Heart right ventricle (tissue), 16 donors: Measurements from ENCODE around the gene AMFR. TPM values are rescaled to one million over a fixed set of nuclear protein-coding genes. Genes with fewer than 3 reads are reported as not detected.

Source experiments
- ATAC-seq, 8 donors: fragments of 200-7000 bp; cut with Tn5 transposase; one replicate each; pipeline ENCODE4 v1.9.1; 2020; ENCODE audit warnings: mild to moderate bottlenecking in 8 of 8, moderate library complexity in 8 of 8, moderate number of reproducible peaks in 1 of 8
- DNase-seq, 2 donors: peaks; one replicate each; pipeline ENCODE4 v3.0.0-alpha.2; 2020
- H3K27ac ChIP-seq, 10 donors: fragments of 200-600 bp; sonication (generic) in 2 of 10; one replicate each; pipeline versions ENCODE4 v1.5.0 to v1.8.0; 2020 to 2022; ENCODE audit warnings: mild to moderate bottlenecking in 3 of 10
- H3K27me3 ChIP-seq, 7 donors: fragments of 200-600 bp; one replicate each; pipeline ENCODE4 v1.8.0; 2021 to 2022; ENCODE audit warnings: mild to moderate bottlenecking in 2 of 7
- H3K36me3 ChIP-seq, 9 donors: fragments of 200-600 bp; sonication (generic) in 1 of 9; one replicate each; pipeline versions ENCODE4 v1.5.0 to v1.8.0; 2020 to 2022; ENCODE audit warnings: mild to moderate bottlenecking in 2 of 9
- H3K4me1 ChIP-seq, 9 donors: fragments of 200-600 bp; sonication (generic) in 1 of 9; one replicate each; pipeline versions ENCODE4 v1.5.0 to v1.8.0; 2020 to 2022; ENCODE audit warnings: mild to moderate bottlenecking in 4 of 9
- H3K4me3 ChIP-seq, 10 donors: fragments of 200-600 bp; sonication (generic) in 2 of 10; one replicate each; pipeline versions ENCODE4 v1.5.0 to v1.8.0; 2020 to 2022; ENCODE audit warnings: mild to moderate bottlenecking in 7 of 10, moderate library complexity in 2 of 10
- H3K9me3 ChIP-seq, 11 donors: fragments of 200-600 bp in 10 of 11; sonication (generic) in 2 of 11; one replicate each; pipeline versions ENCODE4 v1.5.0 to v1.8.0; 2013 to 2022; ENCODE audit warnings: mild to moderate bottlenecking in 2 of 11, control low read depth in 1 of 11, moderate library complexity in 1 of 11
- WGBS, 2 donors: extraction: QIAGEN DNeasy Blood & Tissue Kit; methylation state at CpG; one replicate each; pipeline ENCODE4 v1.1.7; 2013; ENCODE audit warnings: inconsistent platforms in 1 of 2; 5-methylcytosine and 5-hydroxymethylcytosine counted together
- intact Hi-C, 10 donors: fragments of 100-400 bp; cut with DNase I; formaldehyde crosslinking; loops; one replicate each; pipeline versions ENCODE4 v1.11.1 to v1.14.2; 2022
- polyA plus RNA-seq, 2 donors: library from polyadenylated mRNA; stranded (reverse); fragments of 200-250 nt; gene quantifications; one replicate each; pipeline ENCODE4 v1.2.3, GENCODE V29; 2013
- total RNA-seq, 10 donors: library from RNA; stranded (reverse); fragmentation: NEBNext Ultra II Directional in 3 of 10; extraction: Animal tissue kit (Norgen Biotek cat#: 25700) in 3 of 10; gene quantifications; one replicate each; pipeline versions ENCODE4 v1.2.1 to v1.2.4, GENCODE V29; 2021 to 2023
- TF ChIP-seq, protein P1 (sequence below), 9 donors: fragments of 200-600 bp; sonication (generic) in 2 of 9; IDR thresholded peaks; one replicate each; pipeline versions ENCODE4 v1.5.0 to v1.8.0; 2021 to 2022; ENCODE audit warnings: antibody characterized with exemption in 9 of 9, mild to moderate bottlenecking in 5 of 9, moderate library complexity in 1 of 9
- donor health status: Arrhythmogenic right ventricular cardiomyopathy.
- donor health status: ischemic (EF 13 %, LVEDD 7.1; RV severe dilation, severe dysfunction).
- donor health status: healthy with polysubstance abuse.
- donor health status: DM: no; HTN: yes; CAD: no.
- donor health status: DM: no; HTN: no; CAD: no.
- donor health status: ischemic (EF 25% LVEDD 6.9; RV normal size, moderate dysfunction).
- donor health status: ischemic (EF 25% LVEDD 5.7; RV mildly dilated, moderate dysfunction).
- donor health status: healthy.
- donor health status: DM: yes; HTN: yes; CAD: no.
- donor health status: Ischemic cardiomyopathy.
- donor health status: ischemic (EF 35%, LVEDD 5.7; RV mildly dilated, moderate dysfunction).
- donor health status: nonischemic (EF 11% LVEDD 7.7; RV severe dilation, severe dysfunction).
- donor health status: DM: yes; HTN: yes; CAD: no.
- donor health status: PGD.
- donor health status: ischemic (EF 29% LVEDD 5.4; RV normal size, mild dysfunction).
- donor health status: nonischemic (EF 23%, LVEDD 6.1; RV moderate dilation, normal function).

The AMFR gene
- total and polyA plus RNA-seq, 12 donors = 18.1 to 87.9 (median 65.9) TPM

DNA sequence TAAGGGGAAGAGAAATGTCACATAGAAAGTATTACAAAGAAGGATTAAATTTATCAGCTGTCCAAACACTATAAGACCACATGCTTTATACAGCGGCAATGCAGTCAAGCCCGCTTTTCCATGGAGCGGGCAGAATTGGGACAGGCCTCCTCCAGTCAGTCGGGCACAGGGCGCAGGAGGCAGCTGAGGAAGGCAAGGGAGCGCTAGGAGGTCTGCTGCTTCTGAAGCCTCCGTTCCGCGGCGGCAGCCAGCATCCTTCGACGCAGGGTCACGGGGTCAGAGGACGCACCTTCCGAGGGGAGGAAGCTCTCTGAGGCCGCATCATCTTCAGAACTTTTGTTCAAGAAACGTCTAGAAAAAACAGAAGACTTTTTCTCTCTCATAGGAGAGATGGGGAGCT, 62.6 kb downstream of the AMFR start:
- H3K4me1 ChIP-seq = peaks cover 0 to 4% (median 0%) of the 10 kb centered on the region in 9 donors
- 92 to 95% methylated on average over 17 of the region's 17 CpGs for WGBS, 2 donors
- TF ChIP-seq, protein P1, sequence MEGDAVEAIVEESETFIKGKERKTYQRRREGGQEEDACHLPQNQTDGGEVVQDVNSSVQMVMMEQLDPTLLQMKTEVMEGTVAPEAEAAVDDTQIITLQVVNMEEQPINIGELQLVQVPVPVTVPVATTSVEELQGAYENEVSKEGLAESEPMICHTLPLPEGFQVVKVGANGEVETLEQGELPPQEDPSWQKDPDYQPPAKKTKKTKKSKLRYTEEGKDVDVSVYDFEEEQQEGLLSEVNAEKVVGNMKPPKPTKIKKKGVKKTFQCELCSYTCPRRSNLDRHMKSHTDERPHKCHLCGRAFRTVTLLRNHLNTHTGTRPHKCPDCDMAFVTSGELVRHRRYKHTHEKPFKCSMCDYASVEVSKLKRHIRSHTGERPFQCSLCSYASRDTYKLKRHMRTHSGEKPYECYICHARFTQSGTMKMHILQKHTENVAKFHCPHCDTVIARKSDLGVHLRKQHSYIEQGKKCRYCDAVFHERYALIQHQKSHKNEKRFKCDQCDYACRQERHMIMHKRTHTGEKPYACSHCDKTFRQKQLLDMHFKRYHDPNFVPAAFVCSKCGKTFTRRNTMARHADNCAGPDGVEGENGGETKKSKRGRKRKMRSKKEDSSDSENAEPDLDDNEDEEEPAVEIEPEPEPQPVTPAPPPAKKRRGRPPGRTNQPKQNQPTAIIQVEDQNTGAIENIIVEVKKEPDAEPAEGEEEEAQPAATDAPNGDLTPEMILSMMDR (IDR thresholded peaks at IDR 0.05) = no peak
- no peak overlapping the region for H3K27ac ChIP-seq
- intact Hi-C loops = no loop called here
- no peaks in the 10 kb centered on the region for H3K27me3 ChIP-seq
- DNase-seq (no peak), ATAC-seq (no peak)
- H3K4me3 ChIP-seq = no peak overlapping the region
- H3K36me3 ChIP-seq = peaks cover 0 to 75% (median 43%) of the 10 kb centered on the region in 9 donors
- no peaks in the 10 kb centered on the region for H3K9me3 ChIP-seq

- ATAC-seq (no peak), DNase-seq (no peak)
- H3K27me3 ChIP-seq = no peaks in the 10 kb centered on the region
- TF ChIP-seq, protein P1 (IDR thresholded peaks at IDR 0.05) = no peak
- no peaks in the 10 kb centered on the region for H3K9me3 ChIP-seq
- no peak overlapping the region for H3K4me3 ChIP-seq
- peaks cover 0 to 9% (median 0%) of the 10 kb centered on the region in 9 donors for H3K4me1 ChIP-seq
- intact Hi-C loops = no loop called here
- WGBS, 2 donors = 74 to 75% methylated on average over 15 of the region's 15 CpGs
- H3K36me3 ChIP-seq = peaks cover 0 to 70% (median 38%) of the 10 kb centered on the region in 9 donors
- H3K27ac ChIP-seq = no peak overlapping the region
Measured at GRCh38 chr16:56362057-56362655, 63.2 kb downstream of the AMFR start.

DNA sequence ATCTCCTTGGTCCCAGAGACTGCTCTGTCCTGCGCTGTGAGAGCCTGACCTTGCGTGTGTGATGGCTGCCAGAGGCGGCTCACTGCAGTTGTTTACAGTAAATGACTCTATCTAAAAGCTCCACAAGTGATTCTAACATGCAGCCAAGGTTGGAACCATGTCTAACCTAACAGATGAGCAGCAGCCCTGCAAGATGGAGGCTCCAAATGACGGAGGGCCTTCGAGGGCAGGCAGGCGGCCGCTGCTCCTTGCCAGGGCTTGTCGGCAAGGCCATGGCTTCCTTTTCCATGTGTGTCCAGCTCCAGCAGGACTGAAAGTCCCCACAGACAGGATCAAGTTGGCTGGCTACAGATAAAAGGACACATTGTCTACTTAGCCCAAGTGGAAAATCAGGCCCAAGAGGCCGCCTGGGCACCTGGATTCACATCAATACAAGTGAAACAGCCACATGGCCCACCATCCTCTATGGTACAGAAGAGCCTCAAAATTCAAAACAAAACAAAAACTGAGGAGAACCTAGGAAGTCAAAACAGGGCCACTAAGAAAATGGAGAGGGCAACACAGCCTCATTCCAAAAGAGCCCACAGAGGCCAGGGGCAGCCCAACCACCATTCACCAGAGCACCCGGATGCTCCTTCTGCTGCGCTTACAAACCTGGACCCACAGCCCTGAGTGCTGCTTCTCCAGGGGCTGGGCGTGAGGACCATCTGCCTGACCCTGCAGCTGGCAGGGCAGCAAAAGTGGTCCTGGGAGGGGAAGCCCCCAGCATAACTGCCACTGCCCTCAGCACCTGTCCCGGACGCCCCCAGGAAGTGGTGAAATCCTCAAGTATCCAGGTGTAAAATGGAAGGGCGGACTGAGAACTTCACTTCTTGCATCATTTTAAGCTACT, 65.0 kb downstream of the AMFR start:
- no peaks in the 10 kb centered on the region for H3K9me3 ChIP-seq
- 95 to 96% methylated on average over 15 of the region's 15 CpGs for WGBS, 2 donors
- H3K4me1 ChIP-seq = peaks cover 0 to 21% (median 13%) of the 10 kb centered on the region in 9 donors
- DNase-seq (no peak), ATAC-seq (no peak)
- H3K4me3 ChIP-seq = no peak overlapping the region
- TF ChIP-seq, protein P1 (IDR thresholded peaks at IDR 0.05) = no peak
- peaks cover 0 to 54% (median 29%) of the 10 kb centered on the region in 9 donors for H3K36me3 ChIP-seq
- intact Hi-C loops = no loop called here
- H3K27ac ChIP-seq = no peak overlapping the region
- H3K27me3 ChIP-seq = no peaks in the 10 kb centered on the region

GRCh38 chr16:56357765-56358322, 67.5 kb downstream of the AMFR start:
- Histone ChIP-seq H3K36me3 (peaks cover 0 to 29% (median 10%) of the 10 kb centered on the region in 9 donors), H3K4me1 (peaks cover 0 to 22% (median 13%) of the 10 kb centered on the region in 9 donors), H3K27me3 (no peaks in the 10 kb centered on the region), H3K4me3 (no peak overlapping the region), H3K9me3 (no peaks in the 10 kb centered on the region), H3K27ac (peak overlapping the region in 6 of 10 donors; percentile 38 to 74 (median 68))
- WGBS, 2 donors = 89 to 90% methylated on average over 13 of the region's 13 CpGs
- ATAC-seq (no peak), DNase-seq (no peak)
- intact Hi-C loops = no loop called here
- TF ChIP-seq, protein P1 (IDR thresholded peaks at IDR 0.05) = no peak
